Suprapubic skin (tissue), 3 donors: ENCODE measurements around the gene OVOL1.

Experiments
- CTCF ChIP-seq, 2 donors: fragments of 200-600 bp in 1 of 2; fragments of 450-650 bp in 1 of 2; sonication (generic) in 1 of 2; IDR thresholded peaks; one replicate each; pipeline ENCODE4 v1.5.1; 2016 to 2019; ENCODE audit warnings: antibody characterized with exemption in 2 of 2, mild to moderate bottlenecking in 1 of 2, moderate library complexity in 1 of 2
- POLR2A ChIP-seq, 2 donors: fragments of 450-650 bp; IDR thresholded peaks; one replicate each; pipeline ENCODE4 v1.6.1; 2017; ENCODE audit warnings: antibody characterized with exemption in 2 of 2, mild to moderate bottlenecking in 2 of 2, moderate library complexity in 2 of 2

DNA sequence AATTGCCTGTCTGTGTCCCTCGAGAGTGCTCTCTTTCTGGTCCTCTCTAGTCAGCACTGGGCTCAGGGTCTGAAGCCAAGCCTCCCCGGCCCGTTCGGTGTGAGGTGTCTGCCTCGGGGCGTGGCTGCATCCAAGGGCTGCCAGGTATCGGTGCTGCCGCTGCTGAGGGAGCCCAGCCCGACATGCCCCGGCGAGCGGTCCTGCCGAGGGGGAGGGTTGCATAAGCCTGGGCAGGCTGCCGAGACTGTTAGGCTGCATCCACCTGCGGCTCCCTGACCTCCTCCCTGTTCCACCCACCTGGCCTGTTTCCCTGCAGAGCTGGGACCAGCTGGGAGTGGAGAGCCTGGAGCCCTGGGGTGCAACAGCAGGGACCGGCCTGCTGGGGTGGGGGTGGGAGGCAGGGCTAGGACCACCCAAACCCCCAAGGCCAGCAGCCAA, 6.3 kb downstream of the OVOL1 start:
- TF ChIP-seq CTCF (IDR thresholded peaks at IDR 0.05) (no peak), POLR2A (IDR thresholded peaks at IDR 0.05) (no peak)
